NCI-H2081 treated with DMSO at 0.1 percent for 48 hours (cell line): ENCODE data around the gene CHN2.

Source experiments
- DNase-seq: peaks from one replicate; lab custom pipeline; 2025; lab: John Stamatoyannopoulos, UW

The CHN2 gene

DNA sequence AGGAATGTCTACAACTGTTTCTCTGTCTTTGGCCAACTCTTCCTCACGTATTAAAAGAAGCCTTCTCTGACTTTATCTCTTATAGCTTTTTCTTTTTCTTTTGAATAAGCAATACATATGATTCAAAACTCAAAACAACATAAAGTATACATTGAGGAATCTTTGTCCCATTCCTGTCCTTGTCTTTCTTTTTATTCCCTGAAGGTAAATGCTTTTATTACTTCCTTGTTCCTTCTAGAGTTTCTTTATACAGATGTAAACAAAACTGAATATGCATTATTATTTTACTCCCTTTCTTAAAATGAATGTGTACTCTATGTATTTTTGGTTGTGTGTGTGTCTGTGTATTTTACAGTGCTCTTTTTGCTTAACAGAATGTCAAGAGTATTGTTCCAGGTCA lies 170.1 kb downstream of the CHN2 start:
- no peak for DNase-seq

DNA sequence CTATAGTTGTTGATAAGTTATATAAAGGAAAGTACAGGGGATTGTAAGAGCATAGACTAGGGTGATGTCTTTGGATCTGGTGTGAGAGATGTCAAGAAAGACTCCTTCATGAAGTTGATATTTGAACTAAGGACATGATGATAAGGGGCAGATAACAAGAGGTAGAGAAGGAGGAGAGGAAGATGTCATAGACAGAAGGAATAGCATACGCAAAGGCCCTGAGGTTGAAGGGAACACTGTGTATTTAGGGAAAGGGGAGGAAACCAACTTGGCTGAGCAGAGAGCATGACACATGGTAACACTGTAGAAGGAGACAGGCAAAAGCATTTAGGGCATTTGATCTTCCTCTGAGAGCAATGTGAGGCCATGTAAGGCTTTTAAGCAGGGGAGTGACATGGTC lies 170.8 kb downstream of the CHN2 start:
- no peak for DNase-seq

DNA sequence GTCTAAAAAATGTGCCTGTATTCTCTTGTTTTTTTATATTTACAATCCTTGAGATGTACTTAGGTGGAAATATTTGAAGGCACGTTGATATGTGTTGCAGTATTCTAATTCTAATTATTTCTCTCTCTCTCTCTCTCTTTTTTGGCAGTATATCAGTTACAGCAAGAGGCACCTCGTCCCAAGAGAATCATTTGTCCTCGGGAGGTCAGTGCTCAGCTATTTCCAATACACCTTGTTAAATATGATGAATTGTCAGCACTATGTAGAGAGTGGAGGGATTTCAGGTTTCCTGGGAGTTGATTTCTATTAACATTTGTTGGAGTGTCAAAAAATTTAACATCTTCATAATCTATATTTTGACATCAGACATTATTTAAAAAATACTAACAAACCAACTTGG lies 173.2 kb downstream of the CHN2 start:
- no peak for DNase-seq

DNA sequence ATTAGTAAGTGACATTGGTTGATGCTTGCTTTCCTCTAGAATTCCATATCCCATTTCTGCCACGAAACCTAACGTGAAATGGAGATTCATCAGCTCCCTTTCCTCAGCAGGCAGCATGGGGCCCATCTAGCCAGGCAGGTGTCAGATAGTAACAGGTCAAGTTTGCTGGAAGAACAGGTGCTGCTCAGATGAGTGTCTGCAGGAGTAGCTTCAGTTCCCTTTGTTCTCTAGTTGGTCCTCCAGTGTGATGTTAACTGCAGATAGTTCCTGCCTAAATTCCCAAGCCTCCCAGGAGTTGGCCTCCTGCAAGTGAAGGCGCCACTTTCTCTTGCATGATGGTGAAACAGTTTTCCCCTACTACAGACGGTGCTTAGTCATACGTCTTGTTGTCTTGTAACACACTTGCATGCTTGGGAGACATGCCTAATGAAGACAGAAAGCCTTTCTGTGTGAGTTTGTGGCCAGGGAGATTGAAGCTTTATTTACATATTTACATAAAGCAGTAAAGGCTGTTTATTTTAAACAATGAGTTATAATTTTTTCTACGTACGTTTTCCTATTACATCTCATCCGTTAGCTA lies 175.4 kb downstream of the CHN2 start:
- no peak for DNase-seq

DNA sequence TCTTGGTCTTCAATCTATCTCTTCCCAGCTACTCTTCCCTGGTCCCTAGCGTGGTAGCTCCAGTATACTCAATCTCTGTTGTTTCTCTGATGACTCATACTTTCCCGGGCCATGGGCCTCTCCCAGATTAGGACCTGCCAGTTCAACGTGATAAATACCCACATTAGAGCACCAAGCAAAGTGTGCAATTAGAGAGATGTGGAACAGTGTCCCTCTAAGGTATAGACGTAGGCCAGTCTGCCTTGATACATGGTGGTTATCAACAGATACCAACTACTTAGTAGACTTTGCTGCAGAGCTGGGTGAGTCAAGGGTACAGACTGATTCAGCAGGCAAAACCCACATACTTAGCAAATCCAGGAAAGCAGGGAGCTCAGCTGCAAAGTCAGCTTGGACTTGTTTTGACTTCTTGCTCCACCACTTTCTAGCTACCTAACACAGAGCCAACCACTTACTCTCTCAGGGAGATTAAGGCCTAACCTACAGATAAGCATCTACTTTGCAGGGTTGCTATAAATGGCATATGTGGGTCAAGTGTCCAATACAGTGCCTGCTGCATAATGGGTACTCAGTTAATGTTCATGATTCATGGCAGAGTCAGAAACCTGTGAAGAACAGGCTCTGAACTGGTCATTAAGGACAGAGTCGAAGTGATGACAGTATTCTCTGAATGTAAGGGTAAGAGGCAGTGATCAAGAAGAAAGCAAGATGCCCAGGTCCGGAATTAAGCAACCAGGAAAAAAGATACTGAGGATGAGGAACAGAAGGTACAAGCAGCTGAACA lies 176.1 kb downstream of the CHN2 start:
- no peak for DNase-seq

DNA sequence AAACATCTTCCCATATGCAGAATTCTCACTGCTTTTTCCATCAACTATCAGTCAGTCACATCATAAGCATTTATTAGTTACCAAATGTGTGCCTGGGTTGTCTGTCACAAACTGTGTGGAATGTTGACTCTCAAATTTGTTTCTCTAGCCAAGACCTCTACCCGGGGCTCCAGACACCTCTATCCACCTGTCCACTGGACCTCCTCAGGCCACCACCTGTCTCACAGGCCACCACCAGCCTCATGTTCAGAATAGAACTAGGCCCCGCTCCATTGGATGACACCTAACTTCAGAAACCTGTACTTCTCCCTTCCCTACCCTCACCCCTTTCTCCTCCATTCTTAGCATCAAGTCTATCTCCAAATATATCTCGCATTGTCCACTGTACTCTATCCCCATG lies 176.9 kb downstream of the CHN2 start:
- no peak for DNase-seq

DNA sequence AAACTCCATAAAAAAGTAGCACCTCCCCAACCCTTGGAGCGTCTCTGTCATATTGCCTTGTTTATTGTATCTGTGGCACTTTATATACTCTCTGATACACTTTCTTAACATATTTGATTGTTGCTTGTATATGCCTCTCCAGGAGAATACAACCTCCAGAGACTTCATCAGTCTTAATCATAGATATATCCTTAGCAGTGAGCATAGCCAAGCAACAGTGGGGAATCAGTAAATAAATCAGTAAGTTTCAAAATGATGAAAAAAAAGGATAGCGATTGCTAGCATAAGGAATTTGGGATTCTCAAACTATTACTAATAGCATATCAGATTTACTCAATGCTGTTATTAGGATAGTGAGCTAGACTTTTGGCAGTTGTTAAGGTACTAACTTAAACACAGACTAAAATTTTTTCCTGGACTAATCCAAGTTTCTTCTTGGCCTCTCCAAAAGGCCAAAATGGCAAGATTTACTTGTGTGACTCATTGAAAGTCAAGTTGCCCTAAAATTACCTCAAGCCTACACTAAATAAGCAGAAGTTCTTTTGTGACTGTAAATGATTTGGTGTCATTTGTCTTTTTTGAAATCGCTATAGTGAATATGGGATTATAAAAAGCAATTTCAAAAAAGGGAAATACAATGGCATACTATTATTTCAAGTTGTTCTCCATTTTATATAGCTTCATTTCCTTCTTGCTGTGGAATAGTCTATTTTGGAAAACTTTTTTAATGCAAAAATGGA lies 177.9 kb downstream of the CHN2 start:
- no peak for DNase-seq

DNA sequence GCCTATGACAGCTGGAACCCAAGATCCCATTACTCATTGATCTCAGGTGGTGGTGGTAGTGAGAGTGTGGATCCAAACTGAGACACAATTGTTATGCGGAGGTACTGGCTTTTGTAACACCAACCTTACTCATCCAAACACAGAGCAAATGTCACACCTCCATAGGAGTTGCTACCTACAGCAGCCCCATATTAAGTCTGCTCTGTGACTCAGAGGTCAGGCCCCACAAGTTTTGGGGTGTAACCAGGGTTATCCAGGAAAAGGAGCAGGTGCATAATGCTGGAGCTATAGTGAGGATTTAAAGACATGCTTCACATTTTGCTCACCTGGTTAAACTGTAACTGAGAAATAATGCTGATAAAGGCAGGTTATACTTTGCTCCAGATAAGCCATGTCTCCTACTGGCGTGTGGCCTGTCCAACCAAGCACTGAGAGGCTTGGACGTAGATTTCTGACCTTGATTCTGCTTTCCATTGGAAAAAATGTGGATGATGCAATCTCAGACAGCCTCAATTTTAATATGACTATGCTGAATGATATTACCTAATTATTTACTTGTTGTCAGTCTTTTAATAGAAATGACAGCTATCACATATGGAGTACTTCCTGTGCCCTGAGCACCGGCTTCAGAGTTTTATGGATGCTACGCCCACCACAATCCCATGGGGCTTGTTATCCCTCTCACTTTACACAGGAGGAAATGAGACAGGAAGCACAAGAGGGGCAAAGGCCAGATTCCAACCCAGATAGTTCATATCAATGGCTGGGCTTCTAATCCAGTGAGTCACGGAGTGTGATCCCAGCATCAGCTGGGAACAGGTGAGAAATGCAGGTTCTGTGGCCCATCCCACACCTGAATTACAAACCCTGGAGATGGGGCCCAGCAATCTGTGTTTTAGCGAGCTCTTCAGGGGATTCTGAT lies 181.3 kb downstream of the CHN2 start:
- no peak for DNase-seq

DNA sequence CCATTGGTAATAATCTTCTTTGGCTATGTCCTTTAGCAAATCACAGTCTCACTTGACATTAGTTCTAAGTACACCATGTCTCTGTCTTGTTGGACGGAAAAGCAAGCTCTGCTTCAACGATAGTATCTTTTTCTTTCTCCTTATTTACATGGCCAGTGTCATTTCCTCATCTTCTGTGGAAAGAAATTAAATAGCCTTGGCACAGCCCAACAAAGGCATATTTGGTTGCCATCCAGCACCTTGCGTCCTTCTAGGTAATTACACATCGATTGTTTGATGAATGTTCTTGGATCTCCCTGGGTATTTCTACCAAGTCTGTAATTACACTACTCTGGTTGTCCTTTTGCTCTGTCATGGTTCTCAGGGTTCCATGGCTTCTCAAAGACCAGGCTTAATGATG lies 183.1 kb downstream of the CHN2 start:
- DNase-seq = peak; percentile 60

DNA sequence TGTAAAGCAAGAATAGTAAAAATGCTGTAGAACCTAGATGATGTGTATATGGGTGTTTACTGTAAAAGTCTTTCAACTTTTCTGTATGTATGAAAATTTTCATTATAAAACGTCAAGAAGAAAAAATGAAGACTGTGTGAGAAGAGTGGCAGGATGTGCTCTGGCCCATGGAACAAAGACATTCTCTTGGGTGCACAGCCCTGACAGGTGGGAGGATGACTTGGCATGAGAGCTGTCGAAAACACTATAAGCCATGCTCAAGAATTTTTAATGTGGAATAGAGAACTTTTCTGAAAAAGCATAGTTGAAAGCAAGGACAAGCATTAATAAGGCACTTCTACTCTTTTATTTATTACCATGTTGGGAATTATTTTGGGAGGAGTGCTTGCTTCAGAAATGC lies 185.0 kb downstream of the CHN2 start:
- no peak for DNase-seq

DNA sequence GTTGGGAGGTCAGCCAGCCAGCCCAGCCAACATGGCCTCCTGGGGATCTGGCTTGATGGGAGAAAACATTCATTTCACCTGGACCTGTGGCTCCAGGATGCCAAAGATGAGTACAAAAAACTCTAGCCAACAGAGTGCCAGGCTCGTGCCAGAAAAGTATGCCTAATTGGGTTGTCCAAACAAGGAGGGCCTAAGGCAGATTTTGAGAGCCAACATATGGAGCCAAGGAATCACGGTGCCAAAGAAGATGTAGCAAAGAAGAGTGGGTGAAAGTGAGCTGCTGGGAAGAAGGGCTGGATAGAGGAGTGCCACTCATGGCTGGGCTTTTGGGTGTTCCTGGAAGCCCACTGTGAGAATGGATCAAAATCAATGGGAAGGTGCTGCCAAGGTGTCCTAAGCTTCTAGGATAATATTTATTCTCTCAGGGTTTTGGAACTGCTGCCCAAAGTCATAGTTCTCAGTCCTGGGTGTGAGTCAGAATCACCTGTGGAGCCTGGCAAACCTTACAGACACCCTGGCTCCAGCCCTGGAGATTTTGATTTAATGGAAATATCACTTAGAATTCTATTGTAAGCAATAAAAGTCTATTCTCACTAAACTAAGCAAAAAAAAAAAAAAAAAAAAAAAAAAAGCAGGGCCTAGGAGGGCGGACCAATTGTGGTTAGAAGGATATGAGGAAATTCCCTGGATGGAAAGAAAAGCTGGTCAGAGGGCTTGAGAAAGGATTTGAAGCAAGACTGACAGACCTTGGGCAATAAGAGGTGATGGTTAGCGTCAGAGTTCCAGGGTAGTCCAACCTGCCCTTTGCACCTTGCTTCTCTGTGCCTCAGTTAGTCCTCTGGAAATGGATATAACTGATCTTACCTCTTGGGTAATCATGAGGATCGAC lies 186.9 kb downstream of the CHN2 start:
- DNase-seq = no peak

DNA sequence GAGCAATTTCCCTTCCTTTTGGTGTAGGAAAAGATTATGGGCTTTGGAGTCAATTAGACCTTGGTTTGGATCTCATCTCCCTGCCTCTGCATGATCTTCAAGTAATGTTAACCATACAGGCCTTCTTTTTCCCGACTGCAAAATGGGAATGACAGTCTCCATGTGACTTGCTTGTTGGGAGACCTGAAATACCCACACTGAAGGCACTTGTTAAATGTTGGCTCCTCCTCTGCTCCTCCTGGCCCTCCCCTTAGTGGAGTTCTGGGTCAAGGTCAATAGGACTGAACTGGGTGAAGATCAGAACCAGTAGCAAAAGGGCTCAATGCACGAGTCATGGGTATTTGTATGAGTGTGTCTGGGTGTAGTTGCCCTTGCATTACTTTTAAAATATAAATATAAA lies 189.7 kb downstream of the CHN2 start:
- no peak for DNase-seq

DNA sequence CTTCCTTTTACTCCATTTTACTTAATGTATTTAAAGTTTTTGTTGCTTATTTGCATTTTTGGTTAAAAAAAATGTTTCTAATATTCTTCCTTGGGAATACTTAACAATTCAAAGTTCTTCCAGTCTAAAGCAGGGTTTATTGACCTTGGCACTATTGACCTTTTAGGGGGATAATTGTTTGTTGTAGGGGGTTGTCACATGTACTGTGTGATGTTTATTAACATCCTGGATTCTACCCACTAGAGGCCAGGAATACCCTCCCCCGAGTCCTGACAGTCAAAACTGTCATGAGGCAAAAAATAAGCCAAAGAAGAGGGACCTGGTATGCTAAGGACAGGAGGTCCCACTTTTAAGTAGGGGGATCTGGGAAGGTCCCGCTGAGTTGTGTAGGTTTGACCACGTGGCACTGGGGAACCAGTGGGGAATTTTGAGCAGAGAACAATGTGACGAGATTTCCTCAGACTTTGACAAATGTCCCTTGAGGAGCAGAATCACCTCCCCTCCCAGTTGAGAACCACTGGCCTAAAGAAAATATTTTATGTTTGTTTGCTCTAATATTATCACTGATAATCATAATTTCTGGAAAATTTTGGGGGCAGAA lies 190.7 kb downstream of the CHN2 start:
- no peak for DNase-seq

DNA sequence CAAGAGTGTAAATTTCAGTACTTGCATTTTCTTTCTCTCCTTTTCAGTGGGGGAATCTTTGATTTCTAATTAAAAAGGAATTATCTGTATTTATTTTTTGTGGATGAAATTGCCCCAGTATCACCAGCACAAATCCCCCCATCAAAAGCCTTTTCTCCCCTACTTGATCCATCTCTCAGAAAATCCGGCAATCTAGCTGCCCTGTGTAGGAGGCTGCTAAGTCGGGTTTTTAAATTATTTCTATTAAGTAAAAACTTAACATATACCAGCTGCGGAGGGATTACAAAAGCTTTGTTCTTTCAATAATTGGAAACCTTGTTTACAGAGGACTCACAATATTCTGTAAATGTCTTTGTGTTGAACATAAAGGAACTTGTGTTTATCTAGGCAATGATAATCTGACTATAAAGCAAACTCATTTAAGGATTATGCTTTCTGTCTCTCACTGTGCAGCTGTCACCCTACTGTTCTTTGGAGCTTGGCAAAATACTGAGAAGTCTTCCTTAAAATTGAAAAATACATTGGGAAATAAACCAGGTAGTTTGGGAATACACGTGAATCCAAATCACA lies 191.7 kb downstream of the CHN2 start:
- DNase-seq = peak; percentile 64

DNA sequence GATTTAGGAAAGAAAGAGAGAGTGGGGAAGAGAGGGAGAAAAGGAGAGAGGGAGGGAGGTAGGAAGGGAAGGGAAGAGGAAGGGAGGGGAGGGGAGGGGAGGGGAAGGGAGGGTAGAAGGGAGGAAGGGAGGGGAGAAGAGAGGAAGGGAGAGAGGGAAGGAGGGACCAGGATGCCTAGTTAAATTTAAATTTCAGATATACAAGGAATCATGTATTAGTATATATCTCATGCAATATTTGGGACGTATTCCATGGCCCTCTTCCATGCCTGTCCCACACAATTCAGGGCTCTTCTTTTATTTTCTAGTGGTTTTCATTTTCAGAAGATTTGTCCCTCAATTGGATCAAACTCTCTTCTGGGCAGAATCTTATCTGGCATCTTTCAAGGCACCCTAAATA lies 196.7 kb downstream of the CHN2 start:
- DNase-seq = no peak

DNA sequence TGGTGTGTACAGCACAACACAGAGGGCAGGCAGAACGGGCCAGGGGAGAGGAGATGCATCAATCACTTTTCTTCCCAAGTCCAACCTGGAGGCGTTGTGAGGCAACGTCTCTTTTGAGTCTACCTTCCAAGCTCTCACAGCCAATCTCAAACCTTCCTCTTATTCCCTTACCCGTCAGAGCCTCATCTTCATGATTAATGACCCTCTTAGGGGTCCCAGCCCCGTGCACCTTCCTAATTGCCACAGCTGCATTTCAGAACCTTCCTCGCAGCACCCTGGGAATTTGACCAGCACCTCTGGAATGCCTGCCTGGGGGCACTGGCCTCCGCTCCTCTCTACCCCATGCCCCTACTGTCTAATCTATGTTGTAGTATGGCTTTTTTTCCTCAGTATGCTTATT lies 199.7 kb downstream of the CHN2 start:
- no peak for DNase-seq

DNA sequence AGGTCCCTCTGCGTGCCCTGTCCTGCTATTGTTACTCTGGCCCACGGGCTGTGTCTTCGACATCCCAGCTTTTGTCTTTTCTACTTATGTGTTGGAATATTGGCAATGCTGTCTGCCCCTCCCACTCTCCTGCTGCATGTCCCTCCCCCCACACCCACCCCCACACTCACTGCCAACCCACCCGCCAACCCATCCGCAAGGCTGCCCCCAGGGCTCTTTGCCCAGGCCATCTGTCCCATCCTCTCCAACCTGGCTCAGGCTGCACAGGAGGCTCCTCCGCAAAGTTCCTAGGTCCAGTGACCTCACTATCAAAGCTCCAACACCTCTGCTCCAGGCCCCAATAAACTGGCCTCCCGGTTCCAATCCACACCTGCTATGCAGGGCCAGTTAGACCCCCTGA lies 202.0 kb downstream of the CHN2 start:
- DNase-seq = no peak

DNA sequence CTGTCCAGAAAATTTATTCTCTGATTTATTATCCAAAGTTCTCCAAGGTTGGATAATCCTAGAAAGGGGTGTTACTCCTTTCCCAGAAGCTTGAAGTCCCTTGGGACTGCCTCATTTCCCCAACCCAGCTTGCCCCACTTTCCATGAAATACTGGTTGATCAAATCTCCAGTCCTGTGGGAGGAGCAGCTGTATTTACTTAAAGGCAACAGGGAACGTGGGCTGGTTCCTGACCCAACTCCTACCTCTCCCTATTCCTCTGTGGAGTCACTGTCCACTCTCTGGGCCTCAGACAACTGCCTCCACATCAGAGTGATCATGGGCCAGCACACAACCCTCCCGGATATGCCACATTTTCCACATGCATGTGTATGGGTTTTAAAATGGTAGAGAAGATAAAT lies 202.8 kb downstream of the CHN2 start:
- no peak for DNase-seq

DNA sequence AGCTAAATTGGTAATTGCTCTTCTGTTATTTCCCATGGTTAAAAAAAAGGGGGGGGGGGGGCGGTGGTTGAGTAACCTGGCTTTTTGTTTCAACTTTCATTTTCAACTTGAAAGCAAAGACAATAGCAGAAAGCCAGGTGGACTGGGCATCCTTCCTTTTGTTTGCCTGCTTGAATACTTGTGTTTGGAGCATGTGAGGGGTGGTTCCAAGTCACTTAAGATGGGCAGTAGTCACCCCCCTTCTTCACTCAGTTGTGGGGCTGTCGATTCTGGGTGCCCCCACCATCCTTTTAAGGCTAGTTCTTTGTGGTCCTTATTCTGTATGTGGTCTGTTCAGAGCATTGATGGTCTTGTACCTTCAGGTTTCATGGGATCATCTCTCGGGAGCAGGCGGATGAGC lies 203.4 kb downstream of the CHN2 start:
- DNase-seq = no peak

DNA sequence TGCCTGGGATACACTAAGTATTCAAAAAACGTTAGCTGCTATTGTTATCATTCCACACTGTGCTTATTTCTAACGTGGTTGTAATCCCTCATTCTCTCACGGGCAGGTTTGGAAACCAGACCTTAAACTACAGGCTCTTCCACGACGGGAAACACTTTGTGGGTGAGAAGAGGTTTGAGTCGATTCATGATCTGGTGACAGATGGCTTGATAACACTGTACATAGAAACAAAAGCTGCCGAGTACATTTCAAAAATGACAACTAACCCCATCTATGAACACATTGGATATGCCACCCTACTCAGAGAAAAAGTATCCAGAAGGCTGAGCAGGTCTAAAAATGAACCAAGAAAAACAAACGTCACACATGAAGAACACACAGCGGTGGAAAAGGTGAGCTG lies 205.9 kb downstream of the CHN2 start:
- DNase-seq = no peak

DNA sequence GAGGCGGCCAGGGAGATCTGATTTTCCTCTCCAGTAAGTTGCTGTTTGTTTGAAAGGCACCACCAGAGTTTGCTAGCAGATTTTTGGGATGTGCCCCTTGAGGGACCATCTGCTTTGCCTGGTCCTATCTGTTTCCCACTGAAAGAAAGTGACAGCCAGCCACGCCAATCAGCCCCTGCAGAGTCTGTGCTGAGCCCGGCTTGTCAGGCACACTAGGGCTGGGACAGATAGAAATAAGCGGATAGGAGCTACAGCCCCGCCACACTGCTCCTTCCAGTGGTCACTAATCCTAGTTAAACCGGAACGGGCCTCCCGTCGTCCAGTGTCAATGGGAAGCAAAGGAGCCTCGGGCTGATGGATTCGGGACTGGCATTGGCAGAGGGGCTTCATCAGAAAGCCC lies 207.2 kb downstream of the CHN2 start:
- no peak for DNase-seq
